Measurements from ENCODE around the gene IRGQ.

- no peak for TF ChIP-seq CTCF (IDR thresholded peaks at IDR 0.05)
- no peak for TF ChIP-seq POLR2A (IDR thresholded peaks at IDR 0.05)
These were observed 43.3 kb downstream of the IRGQ start for GRCh38 chr19:43552616-43553015.
